ENCODE measurements around the gene IL3.

Gene IL3

DNA sequence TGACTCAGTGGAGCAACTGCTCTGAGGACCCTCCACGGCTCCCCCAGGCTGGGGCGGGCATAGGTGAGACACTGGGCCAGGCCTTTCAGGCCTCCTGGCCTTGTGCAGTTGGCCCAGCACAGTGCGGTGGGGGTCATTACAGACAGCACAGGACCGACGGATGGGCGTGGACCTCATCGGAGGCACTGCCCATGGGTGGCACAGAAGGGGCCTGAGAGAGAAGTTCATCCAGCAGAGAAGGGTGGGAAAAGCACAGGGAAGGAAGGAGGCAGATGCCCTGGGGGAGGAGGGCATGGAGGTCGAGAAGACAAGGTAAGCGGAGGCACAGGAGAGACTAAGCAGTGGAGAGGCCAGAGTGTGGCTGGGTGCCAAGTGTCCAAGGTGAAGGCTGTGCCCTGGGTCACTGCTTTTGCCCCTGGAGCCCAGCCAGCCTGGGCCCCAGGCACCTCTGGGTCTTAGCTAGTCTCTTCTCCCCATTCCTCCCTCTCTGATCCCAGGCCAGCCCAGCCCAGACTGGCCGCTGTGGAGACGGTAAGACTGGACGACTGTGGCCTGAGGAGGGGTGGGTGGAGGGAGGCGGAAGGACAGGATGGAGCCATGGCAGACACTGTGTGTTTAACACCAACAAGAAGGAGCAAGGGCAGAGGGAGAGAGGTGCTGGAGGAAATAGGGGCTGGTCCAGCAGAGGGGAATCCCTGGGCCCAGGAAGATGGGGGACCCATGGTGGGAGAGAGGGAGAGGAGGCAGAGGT is 5.7 kb downstream of the IL3 start:
- H3K4me3 ChIP-seq (ENCODE audit: low read depth, low read length), result no peak overlapping the region
- DNase-seq (ENCODE audit: low read depth, low spot score), result no peak
- in situ Hi-C loops (cut with HindIII; ENCODE audit: low sequenced_read_pairs), result no loop called here
- TF ChIP-seq, protein P1, sequence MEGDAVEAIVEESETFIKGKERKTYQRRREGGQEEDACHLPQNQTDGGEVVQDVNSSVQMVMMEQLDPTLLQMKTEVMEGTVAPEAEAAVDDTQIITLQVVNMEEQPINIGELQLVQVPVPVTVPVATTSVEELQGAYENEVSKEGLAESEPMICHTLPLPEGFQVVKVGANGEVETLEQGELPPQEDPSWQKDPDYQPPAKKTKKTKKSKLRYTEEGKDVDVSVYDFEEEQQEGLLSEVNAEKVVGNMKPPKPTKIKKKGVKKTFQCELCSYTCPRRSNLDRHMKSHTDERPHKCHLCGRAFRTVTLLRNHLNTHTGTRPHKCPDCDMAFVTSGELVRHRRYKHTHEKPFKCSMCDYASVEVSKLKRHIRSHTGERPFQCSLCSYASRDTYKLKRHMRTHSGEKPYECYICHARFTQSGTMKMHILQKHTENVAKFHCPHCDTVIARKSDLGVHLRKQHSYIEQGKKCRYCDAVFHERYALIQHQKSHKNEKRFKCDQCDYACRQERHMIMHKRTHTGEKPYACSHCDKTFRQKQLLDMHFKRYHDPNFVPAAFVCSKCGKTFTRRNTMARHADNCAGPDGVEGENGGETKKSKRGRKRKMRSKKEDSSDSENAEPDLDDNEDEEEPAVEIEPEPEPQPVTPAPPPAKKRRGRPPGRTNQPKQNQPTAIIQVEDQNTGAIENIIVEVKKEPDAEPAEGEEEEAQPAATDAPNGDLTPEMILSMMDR (IDR thresholded peaks at IDR 0.05; ENCODE audit: low read depth, low read length), result no peak

DNA sequence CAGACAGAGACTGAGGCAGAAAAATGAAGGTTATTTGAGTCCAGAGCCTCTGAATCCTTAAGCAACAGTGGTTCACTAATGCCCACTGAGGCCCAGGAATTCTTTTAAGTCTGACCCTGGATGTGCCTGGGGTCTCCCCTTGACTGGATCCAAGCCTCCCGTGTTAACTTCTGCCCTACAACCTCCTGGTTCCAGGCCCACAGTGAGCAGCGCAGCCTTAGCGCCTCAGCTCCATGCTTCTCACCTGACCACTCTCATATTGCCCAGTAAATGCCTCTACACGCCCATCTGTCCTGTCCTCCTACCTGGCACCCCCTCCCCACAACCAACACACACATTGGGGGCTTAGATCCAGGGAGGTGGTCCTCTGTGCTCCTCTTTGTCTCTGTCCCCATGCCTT is 6.4 kb downstream of the IL3 start:
- no peak for DNase-seq (ENCODE audit: low read depth, low spot score)
- in situ Hi-C loops (cut with HindIII; ENCODE audit: low sequenced_read_pairs), result no loop called here
- TF ChIP-seq, protein P1 (IDR thresholded peaks at IDR 0.05; ENCODE audit: low read depth, low read length), result no peak
- no peak overlapping the region for H3K4me3 ChIP-seq (ENCODE audit: low read depth, low read length)

DNA sequence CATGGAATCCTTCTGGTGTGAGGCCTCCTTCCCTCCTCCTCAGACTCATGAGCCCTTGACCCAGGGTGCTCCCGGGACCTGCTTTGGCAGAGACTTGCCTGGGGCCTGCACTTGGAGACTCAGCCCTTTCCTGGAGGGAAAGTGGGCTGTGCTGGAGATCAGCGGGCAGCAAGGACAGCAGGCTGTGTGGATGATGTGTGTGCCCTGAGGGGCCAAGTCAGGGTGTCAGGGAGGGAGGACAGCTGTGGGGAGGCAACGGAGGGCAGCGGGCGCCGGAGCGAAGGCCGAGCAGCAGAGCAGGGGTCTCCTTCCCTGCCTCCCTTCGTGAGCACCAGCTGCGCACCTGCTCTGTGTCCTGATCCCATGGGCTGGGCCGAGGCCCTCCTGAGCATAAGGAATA is 7.0 kb downstream of the IL3 start:
- H3K4me3 ChIP-seq (ENCODE audit: low read depth, low read length), result no peak overlapping the region
- in situ Hi-C loops (cut with HindIII; ENCODE audit: low sequenced_read_pairs), result no loop called here
- no peak for DNase-seq (ENCODE audit: low read depth, low spot score)
- TF ChIP-seq, protein P1 (IDR thresholded peaks at IDR 0.05; ENCODE audit: low read depth, low read length), result no peak

DNA sequence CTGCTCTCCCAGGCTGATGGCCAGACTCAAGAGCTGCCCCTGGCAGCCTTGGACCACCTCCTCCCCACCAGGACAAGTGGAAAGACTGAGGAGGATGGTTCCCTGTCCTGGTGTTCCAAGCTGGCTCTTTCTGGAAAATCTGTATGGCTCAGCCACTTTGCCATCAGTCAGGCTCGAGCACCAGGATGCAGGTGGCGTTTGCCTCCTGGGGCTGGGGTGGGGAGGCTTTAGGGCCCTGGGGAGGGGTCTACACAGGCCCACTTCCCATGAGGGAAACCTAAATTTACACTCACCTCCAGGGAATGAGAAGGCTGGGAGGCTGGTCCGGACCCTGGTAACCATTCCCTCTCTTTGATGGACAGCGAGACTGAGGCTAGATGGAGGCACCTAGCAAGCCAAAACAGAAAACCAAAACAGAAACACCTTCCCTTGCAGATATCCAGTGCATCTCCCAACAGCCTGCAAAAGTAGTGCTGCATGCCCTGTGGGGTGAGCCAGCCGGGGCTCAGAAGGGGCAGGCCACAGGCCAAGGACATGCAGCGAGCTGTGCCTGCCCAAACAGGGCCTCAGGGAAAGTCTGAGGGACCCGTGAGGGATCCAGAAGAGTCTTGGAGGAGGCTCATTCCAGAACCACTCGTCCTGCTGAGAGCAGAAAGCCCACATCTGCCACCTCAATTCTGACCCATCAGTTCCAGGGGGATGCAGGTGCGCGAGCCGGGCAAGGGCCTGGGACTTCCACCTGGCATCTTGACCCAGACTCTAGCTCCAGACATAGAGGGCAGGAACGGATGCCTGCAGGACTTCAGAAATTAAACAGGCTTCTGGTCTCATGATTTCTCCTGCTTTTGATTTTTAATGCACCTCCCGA is 7.7 kb downstream of the IL3 start:
- in situ Hi-C loops (cut with HindIII; ENCODE audit: low sequenced_read_pairs), result no loop called here
- no peak for DNase-seq (ENCODE audit: low read depth, low spot score)
- no peak overlapping the region for H3K4me3 ChIP-seq (ENCODE audit: low read depth, low read length)
- TF ChIP-seq, protein P1 (IDR thresholded peaks at IDR 0.05; ENCODE audit: low read depth, low read length), result no peak

DNA sequence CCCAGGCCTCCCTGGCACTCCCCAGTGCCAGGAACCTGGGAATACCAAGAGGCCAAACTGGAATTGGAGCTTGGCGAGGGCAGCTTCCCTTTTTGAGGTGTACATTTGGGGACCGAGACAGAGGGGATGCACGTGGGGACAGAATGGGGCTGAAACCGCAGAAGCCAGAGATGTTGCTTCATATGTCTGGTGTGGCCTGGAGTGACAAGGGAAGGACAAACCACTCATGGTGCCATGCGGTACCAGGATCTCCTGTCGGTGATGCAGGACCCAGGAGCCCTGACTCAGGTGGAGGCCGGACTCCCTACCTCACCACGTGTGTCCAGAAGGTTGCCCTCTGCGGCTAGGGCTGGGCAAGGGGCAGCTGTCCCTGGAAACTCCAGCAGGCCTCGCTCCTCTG is 9.1 kb downstream of the IL3 start:
- in situ Hi-C loops (cut with HindIII; ENCODE audit: low sequenced_read_pairs), result no loop called here
- TF ChIP-seq, protein P1 (IDR thresholded peaks at IDR 0.05; ENCODE audit: low read depth, low read length), result no peak
- no peak for DNase-seq (ENCODE audit: low read depth, low spot score)
- no peak overlapping the region for H3K4me3 ChIP-seq (ENCODE audit: low read depth, low read length)

DNA sequence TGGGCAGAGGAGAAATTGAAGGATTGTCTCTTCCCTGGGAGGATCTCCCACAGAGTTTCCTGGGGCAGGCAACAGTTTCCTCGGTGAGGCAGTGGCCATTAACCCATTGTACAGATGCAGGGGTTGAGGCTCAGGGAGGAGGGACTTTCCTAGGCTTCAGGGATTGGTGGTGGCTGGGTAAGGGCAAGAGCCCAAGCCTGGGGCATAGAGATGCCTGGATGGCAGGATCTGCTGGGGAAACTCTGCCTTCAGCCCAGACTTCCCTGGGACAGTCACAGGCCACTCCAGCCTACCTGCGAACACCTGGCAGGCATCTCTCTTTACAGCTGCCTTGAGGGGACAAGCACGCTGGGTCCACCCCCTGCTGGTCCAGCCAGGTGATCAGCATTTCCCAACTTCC is 9.5 kb downstream of the IL3 start:
- TF ChIP-seq, protein P1 (IDR thresholded peaks at IDR 0.05; ENCODE audit: low read depth, low read length), result no peak
- no peak for DNase-seq (ENCODE audit: low read depth, low spot score)
- in situ Hi-C loops (cut with HindIII; ENCODE audit: low sequenced_read_pairs), result no loop called here

More for the DNA sequence above, 9.5 kb downstream of the IL3 start:
- no peak overlapping the region for H3K4me3 ChIP-seq (ENCODE audit: low read depth, low read length)

Data from astrocyte of the spinal cord (primary cell).